Measurements from ENCODE around the gene CXCR3.
"Not testable (repeated sequence)": the region's sequence is repeated elsewhere in the genome, so short reads cannot be mapped to it uniquely, and the experiment has no call there.

The CXCR3 gene

GRCh38 chrX:71611736-71612135, 6.6 kb downstream of the CXCR3 start:
- not testable (repeated sequence) for DNase-seq (ENCODE audit: low read depth in 2 of 2)

GRCh38 chrX:71609095-71609750, 9.1 kb downstream of the CXCR3 start:
- no peak for DNase-seq (ENCODE audit: low read depth in 2 of 2)

- no peak for DNase-seq (ENCODE audit: low read depth in 2 of 2)
Measured at GRCh38 chrX:71607488-71607887, 10.8 kb downstream of the CXCR3 start.

- DNase-seq (ENCODE audit: low read depth in 2 of 2), result no peak
Measured at GRCh38 chrX:71606536-71607216, 11.6 kb downstream of the CXCR3 start.

- DNase-seq (ENCODE audit: low read depth in 2 of 2), result no peak
Measured at GRCh38 chrX:71604796-71605568, 13.3 kb downstream of the CXCR3 start.

GRCh38 chrX:71604141-71604540, 14.2 kb downstream of the CXCR3 start:
- DNase-seq (ENCODE audit: low read depth in 2 of 2), result no peak

GRCh38 chrX:71603618-71604017, 14.7 kb downstream of the CXCR3 start:
- no peak for DNase-seq (ENCODE audit: low read depth in 2 of 2)

- DNase-seq (ENCODE audit: low read depth in 2 of 2), result no peak
Measured at GRCh38 chrX:71599965-71600364, 18.3 kb downstream of the CXCR3 start.

GRCh38 chrX:71593210-71593609, 25.1 kb downstream of the CXCR3 start:
- DNase-seq (ENCODE audit: low read depth in 2 of 2), result not testable (repeated sequence)

- DNase-seq (ENCODE audit: low read depth in 2 of 2), result no peak
Measured at GRCh38 chrX:71586929-71587328, 31.4 kb downstream of the CXCR3 start.

- DNase-seq (ENCODE audit: low read depth in 2 of 2), result no peak
Measured at GRCh38 chrX:71581210-71581609, 37.1 kb downstream of the CXCR3 start.

GRCh38 chrX:71579990-71580380, 38.3 kb downstream of the CXCR3 start:
- DNase-seq (ENCODE audit: low read depth in 2 of 2), result no peak

- DNase-seq (ENCODE audit: low read depth in 2 of 2), result no peak
Measured at GRCh38 chrX:71579136-71579989, 38.9 kb downstream of the CXCR3 start.

GRCh38 chrX:71578253-71579135, 39.8 kb downstream of the CXCR3 start, which contains the start of gene GCNA:
Gene GCNA, plus strand, starts transcription at chrX:71578437. Its CDS starts 2,385 bp downstream, at chrX:71580822.
- no peak for DNase-seq (ENCODE audit: low read depth in 2 of 2)

- no peak for DNase-seq (ENCODE audit: low read depth in 2 of 2)
Measured at GRCh38 chrX:71577682-71578081, 40.6 kb downstream of the CXCR3 start.

GRCh38 chrX:71573590-71573989, 44.7 kb downstream of the CXCR3 start:
- DNase-seq (ENCODE audit: low read depth in 2 of 2), result no peak

- DNase-seq (ENCODE audit: low read depth in 2 of 2), result not testable (repeated sequence)
Measured at GRCh38 chrX:71571390-71571789, 46.9 kb downstream of the CXCR3 start.
